HL-60 (cell line): ENCODE measurements around the gene ADM.

ENCODE experiments used
- DNase-seq, 2 experiments: peaks; one replicate each; pipeline ENCODE4 v3.0.0-alpha.2; 2010 to 2020; ENCODE audit warnings: low read depth in 1 of 2, low spot score in 1 of 2
- H3K27ac ChIP-seq: fragments of 250-450 bp; sonication (Bioruptor Pico); replicated peaks from 2 replicates; pipeline ENCODE4 v1.5.1; 2020; ENCODE audit warnings: mild to moderate bottlenecking, moderate library complexity
- H3K27me3 ChIP-seq: fragments of 250-450 bp; sonication (Bioruptor Pico); 2 replicates; pipeline ENCODE4 v1.5.1; 2021; ENCODE audit warnings: mild to moderate bottlenecking, moderate library complexity; ENCODE audit not compliant: insufficient read depth, poor library complexity, severe bottlenecking
- H3K4me3 ChIP-seq: replicated peaks from 2 replicates; pipeline ENCODE4 v1.5.1; 2011; ENCODE audit warnings: mild to moderate bottlenecking, control low read depth, low read length; ENCODE audit not compliant: insufficient read depth
- GABPA ChIP-seq: IDR thresholded peaks from 2 replicates; pipeline ENCODE4 v1.6.1; 2012; ENCODE audit warnings: low read depth
- POLR2AphosphoS5 ChIP-seq: IDR thresholded peaks from 2 replicates; pipeline ENCODE4 v1.6.1; 2012; ENCODE audit warnings: low read depth
- SPI1 ChIP-seq: IDR thresholded peaks from 2 replicates; pipeline ENCODE4 v1.6.1; 2012; ENCODE audit warnings: low read depth, mild to moderate bottlenecking, borderline replicate concordance
- TF ChIP-seq, protein P1 (sequence below): IDR thresholded peaks from 2 replicates; pipeline ENCODE4 v1.6.1; 2012; ENCODE audit warnings: low read depth; ENCODE audit not compliant: insufficient replicate concordance
- TF ChIP-seq, protein P2 (sequence below): IDR thresholded peaks from one replicate; pipeline ENCODE4 v1.5.1; 2011; ENCODE audit warnings: low read length, control low read depth, inconsistent platforms; ENCODE audit not compliant: insufficient read depth

ADM gene

DNA sequence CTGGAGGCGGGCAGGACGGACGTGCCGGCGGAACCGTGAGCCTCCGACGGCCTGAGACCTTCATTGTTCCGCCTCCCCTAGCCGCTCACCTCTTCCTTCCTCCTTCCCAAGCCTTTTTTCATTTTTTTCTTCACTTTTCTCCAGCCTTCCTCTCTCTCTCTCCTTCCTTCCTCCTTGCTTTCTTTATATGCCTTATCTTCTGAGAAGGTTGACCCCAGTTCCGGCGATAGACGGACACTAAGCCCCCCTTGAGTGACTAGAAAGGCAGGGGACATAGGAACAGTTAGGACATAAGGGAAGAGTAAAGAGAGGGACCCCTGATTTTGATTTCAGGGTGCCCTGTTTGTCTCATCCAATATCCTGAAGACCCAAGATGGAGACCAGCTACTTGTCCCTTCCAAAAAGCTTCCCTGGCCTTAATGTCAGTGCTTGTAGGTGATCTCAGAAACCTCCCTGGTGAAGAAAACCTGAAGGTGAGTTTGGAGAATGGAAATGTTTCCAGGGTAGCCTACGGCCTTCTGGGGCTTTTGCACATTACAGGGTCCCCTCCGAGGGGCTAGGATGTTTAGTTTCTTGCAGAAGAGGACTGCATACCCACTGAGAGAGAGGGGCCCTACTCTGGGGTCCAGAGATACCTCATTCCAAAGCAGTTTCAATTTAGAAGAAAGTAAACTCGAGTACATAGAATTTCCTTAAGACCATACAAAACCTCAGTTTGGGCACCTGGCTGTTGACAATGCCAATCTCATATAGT is 3.5 kb downstream of the ADM start:
- DNase-seq, result no peak
- Histone ChIP-seq H3K4me3 (peak overlapping the region; percentile 45), H3K27me3 (no peaks in the 10 kb centered on the region), H3K27ac (peak overlapping the region; percentile 41)
- peak; percentile 16; the same call in 1 of the 2 replicates for TF ChIP-seq SPI1
- no peak; the same call in 1 of the 2 replicates for TF ChIP-seq POLR2AphosphoS5

DNA sequence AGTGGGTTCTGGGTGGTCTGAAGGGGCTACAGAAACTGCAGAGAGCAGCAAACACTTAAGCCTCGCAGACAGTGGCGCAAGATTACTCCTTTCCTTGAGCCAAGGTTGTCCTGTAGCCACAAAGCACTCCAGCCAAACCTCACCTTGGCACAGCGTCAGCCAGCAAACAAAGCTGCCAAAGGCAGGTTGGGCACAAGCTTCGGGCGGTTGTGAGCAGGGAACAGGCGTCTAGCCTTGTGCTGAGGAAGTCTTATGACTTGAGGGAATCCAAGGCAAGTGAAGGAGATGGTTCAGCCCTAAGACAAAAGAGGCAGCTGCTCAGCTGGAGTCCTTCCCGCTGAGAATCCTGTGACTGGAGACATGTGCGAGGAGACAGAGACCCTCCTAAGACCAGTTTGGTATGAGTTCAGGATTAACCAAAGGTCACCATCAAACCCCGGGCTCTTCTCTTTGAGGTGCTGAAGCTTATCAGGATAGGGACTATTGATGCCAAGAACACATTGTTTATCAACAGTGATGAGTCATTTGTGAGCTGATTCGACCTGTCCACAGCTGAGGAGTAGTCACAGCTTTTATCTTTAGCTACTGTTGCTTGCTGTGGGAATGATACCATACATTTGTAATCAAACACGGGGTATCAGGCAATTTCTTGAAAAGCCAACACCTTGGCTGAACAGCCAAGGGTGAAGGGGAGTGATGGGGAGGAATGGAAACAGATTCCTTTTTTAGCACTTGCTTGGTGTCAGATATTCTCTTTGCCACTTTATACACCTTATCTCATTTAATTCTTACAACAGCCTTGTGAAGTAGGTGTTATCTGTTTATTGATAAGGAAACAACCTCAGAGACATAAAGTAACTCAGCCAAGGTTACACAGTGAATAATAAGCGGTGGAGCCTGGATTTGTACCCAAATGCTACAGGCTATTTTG is 4.6 kb downstream of the ADM start:
- H3K27me3 ChIP-seq, result no peaks in the 10 kb centered on the region
- H3K27ac ChIP-seq, result no peak overlapping the region
- TF ChIP-seq GABPA (no peak), POLR2AphosphoS5 (no peak), SPI1 (no peak)
- TF ChIP-seq, protein P1, sequence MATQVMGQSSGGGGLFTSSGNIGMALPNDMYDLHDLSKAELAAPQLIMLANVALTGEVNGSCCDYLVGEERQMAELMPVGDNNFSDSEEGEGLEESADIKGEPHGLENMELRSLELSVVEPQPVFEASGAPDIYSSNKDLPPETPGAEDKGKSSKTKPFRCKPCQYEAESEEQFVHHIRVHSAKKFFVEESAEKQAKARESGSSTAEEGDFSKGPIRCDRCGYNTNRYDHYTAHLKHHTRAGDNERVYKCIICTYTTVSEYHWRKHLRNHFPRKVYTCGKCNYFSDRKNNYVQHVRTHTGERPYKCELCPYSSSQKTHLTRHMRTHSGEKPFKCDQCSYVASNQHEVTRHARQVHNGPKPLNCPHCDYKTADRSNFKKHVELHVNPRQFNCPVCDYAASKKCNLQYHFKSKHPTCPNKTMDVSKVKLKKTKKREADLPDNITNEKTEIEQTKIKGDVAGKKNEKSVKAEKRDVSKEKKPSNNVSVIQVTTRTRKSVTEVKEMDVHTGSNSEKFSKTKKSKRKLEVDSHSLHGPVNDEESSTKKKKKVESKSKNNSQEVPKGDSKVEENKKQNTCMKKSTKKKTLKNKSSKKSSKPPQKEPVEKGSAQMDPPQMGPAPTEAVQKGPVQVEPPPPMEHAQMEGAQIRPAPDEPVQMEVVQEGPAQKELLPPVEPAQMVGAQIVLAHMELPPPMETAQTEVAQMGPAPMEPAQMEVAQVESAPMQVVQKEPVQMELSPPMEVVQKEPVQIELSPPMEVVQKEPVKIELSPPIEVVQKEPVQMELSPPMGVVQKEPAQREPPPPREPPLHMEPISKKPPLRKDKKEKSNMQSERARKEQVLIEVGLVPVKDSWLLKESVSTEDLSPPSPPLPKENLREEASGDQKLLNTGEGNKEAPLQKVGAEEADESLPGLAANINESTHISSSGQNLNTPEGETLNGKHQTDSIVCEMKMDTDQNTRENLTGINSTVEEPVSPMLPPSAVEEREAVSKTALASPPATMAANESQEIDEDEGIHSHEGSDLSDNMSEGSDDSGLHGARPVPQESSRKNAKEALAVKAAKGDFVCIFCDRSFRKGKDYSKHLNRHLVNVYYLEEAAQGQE, result no peak
- TF ChIP-seq, protein P2, sequence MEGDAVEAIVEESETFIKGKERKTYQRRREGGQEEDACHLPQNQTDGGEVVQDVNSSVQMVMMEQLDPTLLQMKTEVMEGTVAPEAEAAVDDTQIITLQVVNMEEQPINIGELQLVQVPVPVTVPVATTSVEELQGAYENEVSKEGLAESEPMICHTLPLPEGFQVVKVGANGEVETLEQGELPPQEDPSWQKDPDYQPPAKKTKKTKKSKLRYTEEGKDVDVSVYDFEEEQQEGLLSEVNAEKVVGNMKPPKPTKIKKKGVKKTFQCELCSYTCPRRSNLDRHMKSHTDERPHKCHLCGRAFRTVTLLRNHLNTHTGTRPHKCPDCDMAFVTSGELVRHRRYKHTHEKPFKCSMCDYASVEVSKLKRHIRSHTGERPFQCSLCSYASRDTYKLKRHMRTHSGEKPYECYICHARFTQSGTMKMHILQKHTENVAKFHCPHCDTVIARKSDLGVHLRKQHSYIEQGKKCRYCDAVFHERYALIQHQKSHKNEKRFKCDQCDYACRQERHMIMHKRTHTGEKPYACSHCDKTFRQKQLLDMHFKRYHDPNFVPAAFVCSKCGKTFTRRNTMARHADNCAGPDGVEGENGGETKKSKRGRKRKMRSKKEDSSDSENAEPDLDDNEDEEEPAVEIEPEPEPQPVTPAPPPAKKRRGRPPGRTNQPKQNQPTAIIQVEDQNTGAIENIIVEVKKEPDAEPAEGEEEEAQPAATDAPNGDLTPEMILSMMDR, result no peak
- no peak for DNase-seq
- no peak overlapping the region for H3K4me3 ChIP-seq

DNA sequence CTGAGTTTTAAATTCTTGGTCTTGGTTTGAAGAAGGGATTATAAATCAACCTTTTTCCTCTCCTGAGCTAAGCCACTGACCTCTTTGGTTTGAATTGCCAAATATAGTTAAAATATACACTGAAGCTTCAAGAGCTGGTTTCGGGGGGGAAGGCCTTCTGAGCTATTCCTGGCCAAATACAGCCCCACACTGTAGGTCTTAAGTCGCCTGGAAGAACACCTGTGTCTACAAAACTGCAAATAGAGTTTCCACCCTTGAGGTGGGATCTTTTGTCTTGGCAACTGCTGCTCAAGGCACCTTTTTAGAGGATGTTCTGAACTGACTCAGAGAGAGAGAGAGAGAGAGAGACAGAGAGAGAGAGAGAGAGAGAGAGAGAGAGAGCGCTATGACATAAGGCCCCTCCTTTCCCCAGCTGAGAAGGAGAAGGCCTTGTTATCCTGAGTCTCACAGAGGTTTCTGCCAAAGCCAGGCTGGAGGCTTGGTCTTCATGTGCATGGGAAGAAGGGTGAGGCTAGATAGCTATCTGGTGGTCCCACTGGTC is 5.5 kb downstream of the ADM start:
- TF ChIP-seq POLR2AphosphoS5 (no peak), SPI1 (no peak), GABPA (no peak)
- TF ChIP-seq, protein P1, result no peak
- TF ChIP-seq, protein P2, result no peak

DNA sequence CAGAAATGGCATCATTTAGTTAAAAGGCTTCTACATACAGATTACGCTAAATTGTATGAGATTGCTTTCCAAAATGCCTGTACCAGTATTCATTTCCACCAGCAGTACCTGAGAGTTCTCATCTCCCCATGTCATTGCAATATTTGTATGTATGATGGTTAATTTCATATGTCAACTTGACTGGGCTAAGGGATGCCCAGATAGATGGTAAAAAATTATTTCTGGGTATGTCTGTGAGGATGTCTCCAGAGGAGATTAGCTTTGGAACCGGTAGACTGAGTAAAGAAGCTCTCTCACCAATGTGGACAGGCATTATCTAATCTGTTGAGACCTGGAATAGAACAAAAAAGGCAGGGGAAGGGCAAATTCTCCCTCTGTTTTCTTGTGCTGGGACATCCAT is 6.9 kb downstream of the ADM start:
- Histone ChIP-seq H3K27me3 (no peaks in the 10 kb centered on the region), H3K27ac (no peak overlapping the region), H3K4me3 (no peak overlapping the region)
- no peak for DNase-seq
- no peak for TF ChIP-seq POLR2AphosphoS5
- TF ChIP-seq GABPA, result no peak
- TF ChIP-seq, protein P1, result no peak
- no peak for TF ChIP-seq SPI1
- TF ChIP-seq, protein P2, result no peak

More for the DNA sequence above, 5.5 kb downstream of the ADM start:
- Histone ChIP-seq H3K27me3 (no peaks in the 10 kb centered on the region), H3K4me3 (no peak overlapping the region), H3K27ac (no peak overlapping the region)
- DNase-seq, result no peak
